ENCODE results near the gene ABCC4. TPM values are rescaled to one million over a fixed set of nuclear protein-coding genes. Genes with fewer than 3 reads are reported as not detected.
"Not testable (repeated sequence)": the region's sequence is repeated elsewhere in the genome, so short reads cannot be mapped to it uniquely, and the experiment has no call there.

Gene ABCC4
- total RNA-seq, 4 donors from 2014 or later = 15.8 to 26.0 (median 23.8) TPM

DNA sequence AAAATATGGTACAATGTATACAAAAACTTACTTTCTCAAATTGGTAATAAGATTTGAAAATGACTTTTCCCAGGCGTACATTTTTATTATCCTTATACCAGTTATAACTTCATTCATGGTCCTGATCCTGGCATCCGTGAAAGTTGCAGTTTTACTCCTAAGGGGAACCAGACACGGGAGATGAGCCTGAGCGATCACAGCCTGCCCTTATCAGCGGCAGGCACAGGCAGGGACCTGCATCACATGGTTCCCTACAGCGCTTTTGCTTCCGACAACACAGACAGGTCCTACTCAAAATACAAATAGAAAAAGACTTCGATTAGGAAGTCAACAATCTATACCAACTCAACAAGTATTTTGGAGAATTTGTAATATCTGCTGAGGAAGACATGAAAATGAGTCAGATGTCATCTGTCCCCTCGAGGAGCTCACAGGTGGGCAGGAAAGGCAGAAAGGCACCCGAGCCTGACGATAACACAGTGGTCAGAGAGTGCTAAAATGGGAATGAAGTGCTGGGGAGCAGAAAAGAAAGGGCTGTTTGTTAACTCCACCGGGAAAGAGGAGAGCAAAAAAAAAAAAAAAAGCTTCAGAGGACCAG, 93.4 kb downstream of the ABCC4 start:
- DNase-seq = no peak
- WGBS, 2 donors (ENCODE audit: low coverage in 1 of 2) = 72 to 95% methylated on average over 7 to 12 of the region's 12 CpGs
- no peaks in the 10 kb centered on the region for H3K9me3 ChIP-seq
- no peaks in the 10 kb centered on the region for H3K27me3 ChIP-seq
- TF ChIP-seq CTCF (IDR thresholded peaks at IDR 0.05) (no peak), POLR2AphosphoS5 (IDR thresholded peaks at IDR 0.05) (no peak), POLR2A (IDR thresholded peaks at IDR 0.05) (no peak), EP300 (IDR thresholded peaks at IDR 0.05; ENCODE audit: low read depth) (no peak)
- no peaks in the 10 kb centered on the region for H3K4me1 ChIP-seq
- no peak overlapping the region for H3K27ac ChIP-seq
- peaks cover 0 to 8% (median 0%) of the 10 kb centered on the region in 4 donors for H3K36me3 ChIP-seq
- in situ Hi-C loops (cut with MboI; ENCODE audit: low pct_ligation_motif_present in 1 of 4, low pct_unique_long_range_greater_than_20kb in 1 of 4, low sequenced_read_pairs in 3 of 4) = no loop called here
- intact Hi-C loops (cut with DNase I; ENCODE audit: low total_unique reads) = no loop called here
- no peak overlapping the region for H3K4me3 ChIP-seq

- Histone ChIP-seq H3K36me3 (peaks cover 0 to 8% (median 0%) of the 10 kb centered on the region in 4 donors), H3K27me3 (no peaks in the 10 kb centered on the region), H3K27ac (no peak overlapping the region), H3K9me3 (no peaks in the 10 kb centered on the region), H3K4me3 (no peak overlapping the region), H3K4me1 (no peaks in the 10 kb centered on the region)
- intact Hi-C loops (cut with DNase I; ENCODE audit: low total_unique reads) = no loop called here
- DNase-seq = no peak
- in situ Hi-C loops (cut with MboI; ENCODE audit: low pct_ligation_motif_present in 1 of 4, low pct_unique_long_range_greater_than_20kb in 1 of 4, low sequenced_read_pairs in 3 of 4) = no loop called here
- WGBS, 2 donors (ENCODE audit: low coverage in 1 of 2) = 36 to 58% methylated on average over 4 of the region's 4 CpGs
- TF ChIP-seq POLR2A (IDR thresholded peaks at IDR 0.05) (no peak), POLR2AphosphoS5 (IDR thresholded peaks at IDR 0.05) (no peak), CTCF (IDR thresholded peaks at IDR 0.05) (no peak), EP300 (IDR thresholded peaks at IDR 0.05; ENCODE audit: low read depth) (no peak)
Observed at GRCh38 chr13:95206116-95206515, 95.1 kb downstream of the ABCC4 start.

- H3K36me3 ChIP-seq = peaks cover 0 to 6% (median 0%) of the 10 kb centered on the region in 4 donors
- no peak overlapping the region for H3K27ac ChIP-seq
- 83 to 87% methylated on average over 7 of the region's 7 CpGs for WGBS, 2 donors (ENCODE audit: low coverage in 1 of 2)
- DNase-seq = no peak
- no peaks in the 10 kb centered on the region for H3K4me1 ChIP-seq
- no peak overlapping the region for H3K4me3 ChIP-seq
- no peaks in the 10 kb centered on the region for H3K27me3 ChIP-seq
- intact Hi-C loops (cut with DNase I; ENCODE audit: low total_unique reads) (no loop called here), in situ Hi-C loops (cut with MboI; ENCODE audit: low pct_ligation_motif_present in 1 of 4, low pct_unique_long_range_greater_than_20kb in 1 of 4, low sequenced_read_pairs in 3 of 4) (no loop called here)
- no peak for TF ChIP-seq POLR2AphosphoS5 (IDR thresholded peaks at IDR 0.05)
- TF ChIP-seq CTCF (IDR thresholded peaks at IDR 0.05) = no peak
- no peaks in the 10 kb centered on the region for H3K9me3 ChIP-seq
Observed at GRCh38 chr13:95204231-95204765, 97.0 kb downstream of the ABCC4 start.

GRCh38 chr13:95201814-95202651, 99.2 kb downstream of the ABCC4 start:
- TF ChIP-seq POLR2AphosphoS5 (IDR thresholded peaks at IDR 0.05) = no peak
- TF ChIP-seq EP300 (IDR thresholded peaks at IDR 0.05; ENCODE audit: low read depth) = no peak
- no peak for TF ChIP-seq POLR2A (IDR thresholded peaks at IDR 0.05)
- TF ChIP-seq CTCF (IDR thresholded peaks at IDR 0.05) = no peak
- no peak overlapping the region for H3K4me3 ChIP-seq
- H3K27ac ChIP-seq = no peak overlapping the region
- H3K9me3 ChIP-seq = no peaks in the 10 kb centered on the region
- 80 to 81% methylated on average over 7 to 12 of the region's 12 CpGs for WGBS, 2 donors (ENCODE audit: low coverage in 1 of 2)
- no peaks in the 10 kb centered on the region for H3K27me3 ChIP-seq
- DNase-seq = no peak
- in situ Hi-C loops (cut with MboI; ENCODE audit: low pct_ligation_motif_present in 1 of 4, low pct_unique_long_range_greater_than_20kb in 1 of 4, low sequenced_read_pairs in 3 of 4) (no loop called here), intact Hi-C loops (cut with DNase I; ENCODE audit: low total_unique reads) (no loop called here)
- no peaks in the 10 kb centered on the region for H3K4me1 ChIP-seq
- H3K36me3 ChIP-seq = no peaks in the 10 kb centered on the region

DNA sequence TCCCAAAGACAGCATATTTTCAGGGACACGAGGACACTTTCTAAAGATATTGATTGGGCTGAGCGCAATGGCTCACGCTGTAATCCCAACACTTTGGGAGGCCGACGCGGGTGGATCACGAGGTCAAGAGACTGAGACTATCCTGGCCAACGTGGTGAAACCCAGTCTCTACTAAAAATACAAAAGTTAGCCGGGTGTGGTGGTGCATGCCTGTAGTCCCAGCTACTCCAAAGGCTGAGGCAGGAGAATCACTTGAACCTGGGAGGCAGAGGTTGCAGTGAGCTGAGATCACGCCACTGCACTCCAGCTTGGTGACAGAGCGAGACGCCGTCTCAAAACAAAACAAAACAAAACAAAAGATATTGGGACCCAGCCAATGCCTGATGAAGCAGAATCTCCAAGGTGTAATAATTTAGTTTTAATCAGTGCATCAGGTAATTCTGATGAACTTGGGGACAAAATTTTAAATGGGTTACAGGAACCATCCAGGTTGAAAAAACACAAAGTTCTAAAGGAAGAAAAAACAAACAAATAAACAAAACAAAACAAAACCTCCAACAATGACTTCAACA, 100.8 kb downstream of the ABCC4 start:
- in situ Hi-C loops (cut with MboI; ENCODE audit: low pct_ligation_motif_present in 1 of 4, low pct_unique_long_range_greater_than_20kb in 1 of 4, low sequenced_read_pairs in 3 of 4); intact Hi-C loops (cut with DNase I; ENCODE audit: low total_unique reads); H3K27me3 ChIP-seq; H3K4me3 ChIP-seq; H3K4me1 ChIP-seq; H3K9me3 ChIP-seq; H3K36me3 ChIP-seq; DNase-seq; H3K27ac ChIP-seq: not testable (repeated sequence)
- WGBS, 2 donors (ENCODE audit: low coverage in 1 of 2) = 89 to 96% methylated on average over 5 to 13 of the region's 13 CpGs

Measured in transverse colon (tissue), 4 donors.